ENCODE measurements around the gene OR2A14. TPM values are rescaled to one million over a fixed set of nuclear protein-coding genes. Genes with fewer than 3 reads are reported as not detected.

OR2A14 gene
- polyA plus RNA-seq, 3 donors: not detected

- H3K36me3 Mint-ChIP-seq: no peaks in the 10 kb centered on the region
These were observed 7.8 kb downstream of the OR2A14 start for GRCh38 chr7:144130730-144131129.

DNA sequence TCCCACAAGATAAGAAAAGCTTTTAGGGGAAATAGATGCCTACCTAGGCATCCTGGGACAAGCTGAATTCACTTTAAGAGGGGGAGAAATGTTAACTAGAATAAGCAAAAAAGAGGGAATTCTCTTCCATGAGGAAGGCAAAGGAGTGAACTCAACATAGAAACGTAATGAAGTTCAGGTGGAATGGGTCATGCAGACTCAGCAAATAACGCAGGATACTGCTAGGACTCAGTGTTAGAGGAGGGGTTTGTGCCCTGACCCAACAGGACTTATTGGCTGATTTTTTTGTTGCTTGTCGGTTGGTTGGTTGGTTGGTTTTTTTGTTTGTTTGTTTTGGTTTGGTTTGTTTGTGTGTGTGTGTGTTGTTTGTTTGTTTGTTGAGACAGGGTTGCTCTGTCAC lies 9.3 kb downstream of the OR2A14 start:
- Histone ChIP-seq H4K20me1 (ENCODE audit: insufficient read depth, low read length) (no peaks in the 10 kb centered on the region), H3K79me2 (ENCODE audit: insufficient read depth, low read length) (no peaks in the 10 kb centered on the region), H3K9ac (ENCODE audit: insufficient read depth, low read length, poor library complexity, severe bottlenecking) (no peak overlapping the region), H3K27ac (ENCODE audit: low read depth in 1 of 2, low read length in 2 of 2) (no peak overlapping the region), H3K36me3 (replicated peaks in 1 of 2; ENCODE audit: control insufficient read depth in 1 of 2, insufficient read depth in 2 of 2, low read length in 2 of 2) (no peaks in the 10 kb centered on the region), H3K27me3 (ENCODE audit: control insufficient read depth in 2 of 2, insufficient read depth in 2 of 2, low read length in 2 of 2) (no peaks in the 10 kb centered on the region), H3K4me2 (replicated peaks; ENCODE audit: extremely low read depth, low read length, poor library complexity, severe bottlenecking) (no peak overlapping the region), H3K9me3 (replicated peaks in 1 of 2; ENCODE audit: control insufficient read depth in 1 of 2, insufficient read depth in 1 of 2, low read length in 2 of 2) (no peaks in the 10 kb centered on the region), H3K4me1 (ENCODE audit: control insufficient read depth in 1 of 2, insufficient read depth in 2 of 2, low read length in 2 of 2) (no peaks in the 10 kb centered on the region), H2AFZ (ENCODE audit: insufficient read depth, low read depth, low read length, poor library complexity, severe bottlenecking) (no peak overlapping the region), H3K4me3 (replicated peaks in 1 of 3; ENCODE audit: low read depth in 2 of 3, low read length in 3 of 3) (no peak overlapping the region)
- Mint-ChIP-seq H3K27me3 (ENCODE audit: low read depth in 3 of 3) (peaks cover 0 to 1% (median 0%) of the 10 kb centered on the region in 3 donors), H3K4me1 (no peaks in the 10 kb centered on the region), H3K4me3 (no peak overlapping the region), H3K9me3 (no peaks in the 10 kb centered on the region), H3K27ac (no peak overlapping the region), H3K36me3 (no peaks in the 10 kb centered on the region)
- DNase-seq: no peak
- WGBS (ENCODE audit: insufficient coverage): 92% methylated on average over 2 of the region's 3 CpGs
- intact Hi-C loops (cut with micrococcal nuclease): no loop called here
- TF ChIP-seq, protein P1, sequence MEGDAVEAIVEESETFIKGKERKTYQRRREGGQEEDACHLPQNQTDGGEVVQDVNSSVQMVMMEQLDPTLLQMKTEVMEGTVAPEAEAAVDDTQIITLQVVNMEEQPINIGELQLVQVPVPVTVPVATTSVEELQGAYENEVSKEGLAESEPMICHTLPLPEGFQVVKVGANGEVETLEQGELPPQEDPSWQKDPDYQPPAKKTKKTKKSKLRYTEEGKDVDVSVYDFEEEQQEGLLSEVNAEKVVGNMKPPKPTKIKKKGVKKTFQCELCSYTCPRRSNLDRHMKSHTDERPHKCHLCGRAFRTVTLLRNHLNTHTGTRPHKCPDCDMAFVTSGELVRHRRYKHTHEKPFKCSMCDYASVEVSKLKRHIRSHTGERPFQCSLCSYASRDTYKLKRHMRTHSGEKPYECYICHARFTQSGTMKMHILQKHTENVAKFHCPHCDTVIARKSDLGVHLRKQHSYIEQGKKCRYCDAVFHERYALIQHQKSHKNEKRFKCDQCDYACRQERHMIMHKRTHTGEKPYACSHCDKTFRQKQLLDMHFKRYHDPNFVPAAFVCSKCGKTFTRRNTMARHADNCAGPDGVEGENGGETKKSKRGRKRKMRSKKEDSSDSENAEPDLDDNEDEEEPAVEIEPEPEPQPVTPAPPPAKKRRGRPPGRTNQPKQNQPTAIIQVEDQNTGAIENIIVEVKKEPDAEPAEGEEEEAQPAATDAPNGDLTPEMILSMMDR (IDR thresholded peaks at IDR 0.05): no peak

More at GRCh38 chr7:144130730-144131129, 7.8 kb downstream of the OR2A14 start:
- H2AFZ ChIP-seq (ENCODE audit: insufficient read depth, low read depth, low read length, poor library complexity, severe bottlenecking): no peak overlapping the region
- Mint-ChIP-seq H3K4me3 (no peak overlapping the region), H3K4me1 (no peaks in the 10 kb centered on the region), H3K27me3 (ENCODE audit: low read depth in 3 of 3) (peaks cover 0 to 1% (median 0%) of the 10 kb centered on the region in 3 donors), H3K27ac (no peak overlapping the region), H3K9me3 (no peaks in the 10 kb centered on the region)
- no peaks in the 10 kb centered on the region for H4K20me1 ChIP-seq (ENCODE audit: insufficient read depth, low read length)
- no peak overlapping the region for H3K4me2 ChIP-seq (replicated peaks; ENCODE audit: extremely low read depth, low read length, poor library complexity, severe bottlenecking)
- no peak overlapping the region for H3K9ac ChIP-seq (ENCODE audit: insufficient read depth, low read length, poor library complexity, severe bottlenecking)
- intact Hi-C loops (cut with micrococcal nuclease): no loop called here
- H3K79me2 ChIP-seq (ENCODE audit: insufficient read depth, low read length): no peaks in the 10 kb centered on the region
- no CpG with 5 or more reads among the region's 2 CpGs for WGBS (ENCODE audit: insufficient coverage)
- no peak for DNase-seq
- H3K9me3 ChIP-seq (replicated peaks in 1 of 2; ENCODE audit: control insufficient read depth in 1 of 2, insufficient read depth in 1 of 2, low read length in 2 of 2): no peaks in the 10 kb centered on the region
- no peak overlapping the region for H3K4me3 ChIP-seq (replicated peaks in 1 of 3; ENCODE audit: low read depth in 2 of 3, low read length in 3 of 3)
- no peak overlapping the region for H3K27ac ChIP-seq (ENCODE audit: low read depth in 1 of 2, low read length in 2 of 2)
- no peaks in the 10 kb centered on the region for H3K36me3 ChIP-seq (replicated peaks in 1 of 2; ENCODE audit: control insufficient read depth in 1 of 2, insufficient read depth in 2 of 2, low read length in 2 of 2)
- TF ChIP-seq, protein P1 (IDR thresholded peaks at IDR 0.05): no peak
- no peaks in the 10 kb centered on the region for H3K27me3 ChIP-seq (ENCODE audit: control insufficient read depth in 2 of 2, insufficient read depth in 2 of 2, low read length in 2 of 2)
- H3K4me1 ChIP-seq (ENCODE audit: control insufficient read depth in 1 of 2, insufficient read depth in 2 of 2, low read length in 2 of 2): no peaks in the 10 kb centered on the region

All from CD14-positive monocyte (primary cell).